LNCAP (cell line): ENCODE measurements around the gene BTC.
A peak's percentile ranks its signal among the peaks of the same experiment; 100 is the strongest.

ENCODE experiments used
- CTCF ChIP-seq: fragments of 450-650 bp; IDR thresholded peaks from 2 replicates; pipeline ENCODE4 v1.5.1; 2017; ENCODE audit warnings: mild to moderate bottlenecking

BTC gene

GRCh38 chr4:74814052-74814451 is 19.7 kb upstream of the BTC start:
- no peak for TF ChIP-seq CTCF

- no peak for TF ChIP-seq CTCF
These were observed 11.3 kb upstream of the BTC start for GRCh38 chr4:74805601-74806000.

- no peak for TF ChIP-seq CTCF
These were observed 6.0 kb upstream of the BTC start for GRCh38 chr4:74800310-74800709.

- no peak for TF ChIP-seq CTCF
These were observed 2.3 kb upstream of the BTC start for GRCh38 chr4:74796631-74797030.

- peak; percentile 20; the same call in 1 of the 2 replicates for TF ChIP-seq CTCF
These were observed 454 bp downstream of the BTC start for GRCh38 chr4:74793757-74794381.

- no peak for TF ChIP-seq CTCF
These were observed 3.7 kb downstream of the BTC start for GRCh38 chr4:74790652-74791051.

GRCh38 chr4:74789518-74789917 is 4.8 kb downstream of the BTC start:
- no peak for TF ChIP-seq CTCF

GRCh38 chr4:74777531-74777930 is 16.8 kb downstream of the BTC start:
- no peak for TF ChIP-seq CTCF
